HG02852 (cell line): ENCODE data around the gene MAX.
"Not testable (repeated sequence)": the region's sequence is repeated elsewhere in the genome, so short reads cannot be mapped to it uniquely, and the experiment has no call there.

ENCODE experiments used
- ATAC-seq: cut with Tn5 transposase; IDR thresholded peaks from one replicate; pipeline ENCODE4 v1.9.1; 2021; ENCODE audit warnings: mild to moderate bottlenecking, moderate library complexity; ENCODE audit not compliant: unreplicated experiment

MAX gene

GRCh38 chr14:65106316-65106715, 4.0 kb upstream of the MAX start:
- no peak for ATAC-seq

GRCh38 chr14:65104791-65105190, 2.5 kb upstream of the MAX start:
- ATAC-seq, result no peak

- no peak for ATAC-seq
Measured at GRCh38 chr14:65103150-65103760, 938 bp upstream of the MAX start.

GRCh38 chr14:65101631-65102440, 481 bp downstream of the MAX start:
- ATAC-seq, result peak; percentile 1

DNA sequence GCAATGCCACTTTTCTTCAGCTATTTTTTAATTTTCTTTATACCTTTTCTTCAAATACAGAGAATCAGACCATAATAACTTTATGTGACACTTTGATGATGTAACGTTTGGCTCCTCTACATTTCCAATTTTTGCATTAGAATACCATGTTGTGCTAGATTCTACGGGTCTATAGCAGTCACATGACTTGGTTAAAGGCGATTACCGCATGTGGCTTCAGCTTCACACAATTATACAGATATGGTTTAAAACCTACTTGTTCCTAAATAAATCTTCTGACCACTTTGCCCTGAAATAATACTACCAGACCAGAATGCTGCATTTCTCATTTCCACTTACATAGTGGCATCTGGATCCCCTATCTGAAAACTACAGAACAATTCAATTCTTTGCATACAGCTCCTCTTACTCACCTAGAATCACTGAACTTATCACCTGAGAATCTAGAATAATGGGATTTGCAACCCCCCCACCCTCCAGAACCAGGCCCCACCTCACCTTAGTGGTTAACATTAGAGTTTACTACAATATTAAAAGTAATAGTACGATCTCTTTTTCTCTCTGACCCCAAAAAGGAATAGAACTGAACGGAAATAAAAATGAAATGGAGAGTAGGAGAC, 1.3 kb downstream of the MAX start:
- ATAC-seq, result no peak

GRCh38 chr14:65098586-65098985, 3.7 kb downstream of the MAX start:
- ATAC-seq, result no peak

GRCh38 chr14:65096323-65097089, 5.8 kb downstream of the MAX start:
- ATAC-seq, result no peak

GRCh38 chr14:65095633-65096205, 6.6 kb downstream of the MAX start:
- no peak for ATAC-seq

GRCh38 chr14:65092349-65092748, 10.0 kb downstream of the MAX start:
- ATAC-seq, result no peak

- not testable (repeated sequence) for ATAC-seq
Measured at GRCh38 chr14:65087835-65088234, 14.5 kb downstream of the MAX start.

DNA sequence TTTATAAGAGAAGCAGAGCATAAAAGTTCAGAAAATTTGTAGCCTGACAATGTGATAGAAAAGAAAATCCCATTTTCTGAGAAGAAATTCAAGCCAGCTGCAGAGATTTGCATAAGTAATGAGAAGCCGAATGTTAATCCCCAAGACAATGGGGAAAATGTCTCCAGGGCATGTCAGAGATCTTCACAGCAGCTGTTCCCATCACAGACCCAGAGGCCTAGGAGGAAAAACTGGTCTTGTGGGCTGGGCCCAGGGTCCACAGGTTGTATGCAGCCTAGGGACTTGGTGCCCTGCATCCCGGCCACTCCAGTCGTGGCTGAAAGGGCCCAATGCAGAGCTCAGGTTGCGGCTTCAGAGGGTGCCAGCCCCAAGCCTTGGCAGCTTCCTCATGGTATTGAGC, 15.6 kb downstream of the MAX start:
- ATAC-seq, result not testable (repeated sequence)

GRCh38 chr14:65084554-65085505, 17.5 kb downstream of the MAX start:
- ATAC-seq, result no peak

- ATAC-seq, result no peak
Measured at GRCh38 chr14:65082930-65083329, 19.4 kb downstream of the MAX start.

GRCh38 chr14:65080960-65081747, 21.2 kb downstream of the MAX start:
- no peak for ATAC-seq

- no peak for ATAC-seq
Measured at GRCh38 chr14:65079768-65080167, 22.5 kb downstream of the MAX start.

- ATAC-seq, result no peak
Measured at GRCh38 chr14:65079201-65079600, 23.1 kb downstream of the MAX start.

DNA sequence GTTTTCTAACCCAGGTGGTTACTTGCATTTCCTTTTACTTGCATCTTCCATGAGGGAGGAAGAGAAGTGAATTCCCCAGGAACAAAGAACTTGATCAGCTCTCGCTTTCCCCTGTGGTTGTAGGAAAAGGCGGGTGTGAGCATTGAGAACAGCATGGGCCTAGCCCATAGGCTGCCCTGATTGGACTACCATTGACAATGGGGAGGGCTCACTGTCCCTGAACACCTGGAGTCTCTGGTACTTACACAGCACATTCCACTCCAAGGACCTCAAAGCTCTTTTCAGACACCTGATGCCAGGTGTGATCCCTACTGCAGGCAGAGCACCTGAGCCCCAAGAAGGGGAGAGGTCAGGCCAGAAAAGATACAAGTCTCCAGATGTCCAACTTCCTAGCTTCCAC, 25.0 kb downstream of the MAX start:
- no peak for ATAC-seq

GRCh38 chr14:65075628-65076325, 26.5 kb downstream of the MAX start:
- no peak for ATAC-seq
